GM21447 (cell line): Measurements from ENCODE around the gene SLIT3.
"Not testable (repeated sequence)": the region's sequence is repeated elsewhere in the genome, so short reads cannot be mapped to it uniquely, and the experiment has no call there.

ENCODE experiments used
- ATAC-seq: cut with Tn5 transposase; IDR thresholded peaks from one replicate; pipeline ENCODE4 v1.9.1; 2021; ENCODE audit not compliant: unreplicated experiment

Gene SLIT3

GRCh38 chr5:168638846-168639245, 662.1 kb downstream of the SLIT3 start:
- not testable (repeated sequence) for ATAC-seq

DNA sequence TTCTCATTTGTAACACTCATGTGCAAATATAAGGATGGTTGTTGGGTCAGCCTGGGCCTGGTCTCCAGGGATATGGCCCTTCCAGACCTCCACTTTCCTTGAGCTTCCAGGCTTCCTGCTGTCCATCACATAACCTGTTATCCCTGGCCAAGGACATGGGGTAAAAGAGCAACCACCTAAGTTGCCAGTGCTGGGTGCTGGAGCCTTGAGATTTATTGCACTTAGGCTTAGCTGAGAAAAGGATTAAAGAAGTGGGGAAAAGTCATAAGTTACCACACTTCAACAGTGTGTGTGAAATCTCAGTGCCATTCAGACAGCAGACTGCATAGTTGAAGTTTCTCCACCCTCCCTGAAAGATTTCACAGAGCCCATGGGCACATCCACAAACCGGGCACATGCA, 663.1 kb downstream of the SLIT3 start:
- ATAC-seq: no peak

DNA sequence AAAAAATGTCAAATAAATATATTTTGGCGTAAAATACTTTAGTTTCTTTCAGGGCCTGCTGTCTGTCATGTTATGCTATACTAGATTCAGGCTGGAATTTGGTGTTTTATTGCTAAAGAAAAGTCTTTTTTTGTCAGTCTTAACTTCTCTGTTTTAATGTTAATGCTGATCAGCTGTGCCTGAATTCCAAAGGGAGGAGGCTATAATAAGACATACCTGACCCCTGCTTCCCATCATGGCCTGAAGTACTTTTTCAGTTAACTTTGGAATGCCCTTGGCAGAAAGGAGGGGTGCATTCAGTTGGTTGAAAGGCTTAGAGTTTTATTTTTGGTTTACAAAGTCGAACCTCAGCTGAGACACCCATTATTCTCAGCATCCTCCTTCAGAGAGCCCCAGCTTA, 663.7 kb downstream of the SLIT3 start:
- no peak for ATAC-seq

DNA sequence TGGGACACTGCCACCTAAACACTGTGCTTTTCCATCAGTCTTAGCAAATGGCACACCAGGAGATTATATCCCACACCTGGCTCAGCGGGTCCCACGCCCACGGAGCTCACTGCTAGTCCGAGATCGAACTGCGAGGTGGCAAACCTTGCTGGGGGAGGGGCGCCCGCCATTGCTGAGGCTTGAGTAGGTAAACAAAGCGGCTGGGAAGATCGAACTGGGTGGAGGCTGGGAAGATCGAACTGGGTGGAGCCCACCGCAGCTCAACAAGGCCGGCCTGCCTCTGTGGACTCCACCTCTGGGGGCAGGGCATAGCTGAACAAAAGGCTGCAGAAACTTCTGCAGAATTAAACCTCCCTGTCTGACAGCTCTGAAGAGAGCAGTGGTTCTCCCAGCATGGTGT, 670.0 kb downstream of the SLIT3 start:
- ATAC-seq: not testable (repeated sequence)

DNA sequence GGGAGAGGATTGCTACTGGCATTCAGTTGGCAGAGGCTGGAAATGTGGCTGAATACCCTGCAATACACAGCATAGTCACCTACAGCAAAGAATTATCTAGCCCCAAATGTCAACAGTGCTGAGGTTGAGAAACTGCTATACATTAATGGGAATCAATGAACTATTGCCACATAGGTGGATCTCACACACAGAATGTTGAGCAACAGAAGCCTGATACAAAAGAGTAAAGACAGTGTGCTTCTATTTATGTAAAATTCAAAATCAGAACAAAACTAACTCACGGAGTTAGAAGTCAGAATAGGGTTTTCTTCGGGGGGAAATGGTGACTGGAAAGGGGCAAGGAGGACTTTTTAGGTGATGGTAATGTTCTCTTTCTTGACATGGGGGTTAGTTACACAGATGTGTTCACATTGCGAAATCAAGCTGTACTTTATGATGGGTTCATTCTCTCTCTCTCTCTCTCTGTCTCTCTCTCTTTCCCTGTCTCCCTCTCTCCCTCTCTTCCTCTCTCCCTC, 676.0 kb downstream of the SLIT3 start:
- ATAC-seq: no peak

- no peak for ATAC-seq
Observed at GRCh38 chr5:168620807-168621206, 680.1 kb downstream of the SLIT3 start.

DNA sequence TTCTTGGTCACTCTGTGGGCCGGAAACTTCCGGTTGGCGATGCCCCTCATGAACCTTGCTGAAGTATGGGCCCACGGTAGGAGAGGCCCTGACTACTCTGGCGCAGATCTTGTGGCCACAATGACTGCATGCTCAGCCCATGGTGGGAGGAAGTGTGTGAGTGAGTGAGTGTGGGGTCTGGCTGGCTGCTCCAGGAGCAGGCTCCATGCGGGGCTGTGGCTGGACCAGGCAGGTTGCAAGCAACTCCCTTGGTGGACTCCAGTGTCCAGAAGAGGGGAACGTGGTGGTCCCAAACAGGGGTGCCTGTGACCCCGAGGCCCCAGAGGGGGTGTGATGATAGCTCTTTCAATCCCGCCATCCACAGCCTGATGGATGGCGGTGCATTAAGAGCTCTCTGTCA, 686.3 kb downstream of the SLIT3 start:
- no peak for ATAC-seq

- ATAC-seq: no peak
Observed at GRCh38 chr5:168613996-168614395, 686.9 kb downstream of the SLIT3 start.

DNA sequence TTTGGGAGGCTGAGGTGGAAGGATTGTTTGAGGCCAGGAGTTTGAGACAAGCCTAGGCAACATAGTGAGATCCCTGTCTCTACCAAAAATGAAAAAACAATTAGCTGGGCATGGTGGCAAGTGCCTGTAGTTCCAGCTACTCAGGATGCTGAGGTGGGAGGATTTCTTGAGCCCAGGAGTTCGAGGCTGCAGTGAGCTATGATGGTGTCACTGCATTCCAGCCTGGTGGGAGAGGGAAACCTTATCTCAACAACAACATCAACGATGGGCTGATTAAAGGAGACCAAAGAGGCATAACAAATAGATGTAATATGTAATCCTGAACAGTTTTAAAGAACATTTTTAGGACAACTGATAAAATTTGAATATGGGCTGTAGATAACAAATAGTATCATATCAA, 687.5 kb downstream of the SLIT3 start:
- no peak for ATAC-seq

DNA sequence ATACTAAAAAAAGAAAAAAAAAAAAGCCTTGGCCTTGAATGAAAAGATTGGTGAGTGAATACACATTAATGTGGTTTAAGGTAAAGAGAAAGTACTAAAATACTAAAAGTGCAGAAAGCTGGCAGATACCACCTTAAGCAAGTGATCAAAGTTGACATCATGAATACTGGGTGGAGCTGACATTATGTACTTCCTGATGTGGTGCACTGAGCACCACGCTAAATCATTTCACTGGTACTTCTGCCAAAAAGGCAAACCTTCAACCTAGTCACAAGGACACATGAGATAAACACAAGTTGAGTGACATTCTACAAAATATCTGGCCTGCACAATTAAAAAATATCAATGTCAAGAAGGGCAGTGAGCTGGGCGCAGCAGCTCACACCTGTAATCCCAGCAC, 687.9 kb downstream of the SLIT3 start:
- no peak for ATAC-seq

DNA sequence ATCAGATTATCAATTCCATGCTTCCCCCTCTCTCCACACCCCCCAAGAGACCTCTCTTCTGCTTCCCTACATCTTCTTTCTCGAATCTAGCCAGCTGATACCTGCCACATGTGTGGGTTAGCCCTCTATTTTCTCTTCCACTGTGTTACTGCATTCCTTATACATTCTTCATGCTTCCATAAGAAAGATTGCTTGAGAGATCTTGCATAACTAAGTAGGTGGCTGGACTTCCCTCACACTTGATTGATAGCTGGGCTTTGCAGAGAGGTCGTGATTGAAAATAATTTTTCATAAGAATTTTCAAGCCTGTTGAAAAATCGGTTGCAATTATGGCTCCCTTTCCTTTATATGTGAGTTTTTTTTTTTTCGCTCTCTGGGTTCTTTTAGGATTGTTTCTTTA, 688.8 kb downstream of the SLIT3 start:
- no peak for ATAC-seq
